K562 (cell line): ENCODE data around the gene C10orf90.

ENCODE experiments used
- CBFB ChIP-seq: sonication (generic); formaldehyde crosslinking; IDR thresholded peaks from 2 replicates; pipeline ENCODE4 v1.4.0; 2020; ENCODE audit warnings: mild to moderate bottlenecking, missing genetic modification reagents
- CTCF ChIP-seq, 3 experiments: IDR thresholded peaks in 2 of 3; conservative IDR thresholded peaks in 1 of 3; 2 replicates each; pipeline ENCODE4 v1.5.1; 2011 to 2012; ENCODE audit warnings: low read length in 3 of 3, mild to moderate bottlenecking in 3 of 3, control low read depth in 2 of 3, improper control_type of control experiment in 1 of 3, inconsistent platforms in 1 of 3, low read depth in 1 of 3, mixed read lengths in 1 of 3, moderate library complexity in 1 of 3; ENCODE audit not compliant: insufficient read depth in 2 of 3
- EP300 ChIP-seq: IDR thresholded peaks from 2 replicates; pipeline ENCODE4 v1.6.1; 2012; ENCODE audit warnings: low read length, improper control_type of control experiment
- NRF1 ChIP-seq, 2 experiments: fragments of 450-650 bp; IDR thresholded peaks in 1 of 2; conservative IDR thresholded peaks in 1 of 2; 2 replicates each; pipeline ENCODE4 v1.6.1; 2014; ENCODE audit warnings: mild to moderate bottlenecking in 2 of 2
- RFX5 ChIP-seq: IDR thresholded peaks from 2 replicates; pipeline ENCODE4 v1.6.1; 2011; ENCODE audit warnings: low read depth, mild to moderate bottlenecking, improper control_type of control experiment, low read length
- SMC3 ChIP-seq: conservative IDR thresholded peaks from 2 replicates; pipeline ENCODE4 v1.6.1; 2011; ENCODE audit warnings: low read depth, low read length, improper control_type of control experiment; ENCODE audit not compliant: insufficient read depth
- SPI1 ChIP-seq: IDR thresholded peaks from 2 replicates; pipeline ENCODE4 v1.6.1; 2011; ENCODE audit warnings: low read depth, low read length, control low read depth, borderline replicate concordance
- SREBF2 ChIP-seq: sonication (generic); formaldehyde crosslinking; IDR thresholded peaks from 2 replicates; pipeline ENCODE4 v1.4.0; 2020; ENCODE audit warnings: mild to moderate bottlenecking, missing genetic modification reagents
- ZBTB33 ChIP-seq: sonication (generic); formaldehyde crosslinking; IDR thresholded peaks from 2 replicates; pipeline ENCODE4 v1.8.1; 2023; ENCODE audit warnings: mild to moderate bottlenecking, missing genetic modification reagents

GRCh38 chr10:126409821-126410220 is 260.7 kb downstream of the C10orf90 start:
- no peak for TF ChIP-seq ZBTB33 (CRISPR knock-in tag)
- TF ChIP-seq NRF1 (conservative IDR thresholded peaks at IDR 0.05 in 1 of 2, IDR thresholded peaks at IDR 0.05 in 1 of 2), result no peak
- TF ChIP-seq CTCF (IDR thresholded peaks at IDR 0.05 in 2 of 3, conservative IDR thresholded peaks at IDR 0.05 in 1 of 3; ENCODE audit: insufficient read depth in 2 of 3, low read depth in 1 of 3, low read length in 3 of 3), result no peak
- no peak for TF ChIP-seq SPI1
- TF ChIP-seq SREBF2 (CRISPR knock-in tag), result no peak
- no peak for TF ChIP-seq EP300
- TF ChIP-seq CBFB (CRISPR knock-in tag), result no peak
- no peak for TF ChIP-seq RFX5
- TF ChIP-seq SMC3, result no peak
